DMS114 treated with DMSO at 0.1 percent for 48 hours (cell line): ENCODE results near the gene DNAJA3.

ENCODE experiments used
- DNase-seq: peaks from one replicate; lab custom pipeline; 2025; ENCODE audit not compliant: unreplicated experiment; lab: John Stamatoyannopoulos, UW

The DNAJA3 gene

GRCh38 chr16:4472880-4473279 lies 47.2 kb downstream of the DNAJA3 start:
- no peak for DNase-seq

GRCh38 chr16:4474192-4474961 lies 48.7 kb downstream of the DNAJA3 start, which contains the start of gene NMRAL1:
TSS of gene NMRAL1 (minus strand) at chr16:4474625. CDS start at chr16:4474132, 493 bp downstream.
- DNase-seq = peak; percentile 82

- DNase-seq = peak; percentile 72
Observed at GRCh38 chr16:4475880-4476788, 50.5 kb downstream of the DNAJA3 start, which contains the start of gene HMOX2. TSS of gene HMOX2 (plus strand) at chr16:4476398. CDS start at chr16:4505525, 29,127 bp downstream.

GRCh38 chr16:4477966-4478365 lies 52.3 kb downstream of the DNAJA3 start:
- peak; percentile 13 for DNase-seq

- DNase-seq = no peak
Observed at GRCh38 chr16:4481526-4481925, 55.9 kb downstream of the DNAJA3 start.

- DNase-seq = no peak
Observed at GRCh38 chr16:4481963-4482362, 56.3 kb downstream of the DNAJA3 start.

- DNase-seq = no peak
Observed at GRCh38 chr16:4486126-4486893, 60.6 kb downstream of the DNAJA3 start.

- no peak for DNase-seq
Observed at GRCh38 chr16:4487955-4488498, 62.4 kb downstream of the DNAJA3 start.

- no peak for DNase-seq
Observed at GRCh38 chr16:4488499-4488967, 62.9 kb downstream of the DNAJA3 start.

GRCh38 chr16:4489030-4489429 lies 63.4 kb downstream of the DNAJA3 start:
- no peak for DNase-seq

- no peak for DNase-seq
Observed at GRCh38 chr16:4491898-4492297, 66.2 kb downstream of the DNAJA3 start.

GRCh38 chr16:4494746-4495490 lies 69.2 kb downstream of the DNAJA3 start:
- no peak for DNase-seq

- no peak for DNase-seq
Observed at GRCh38 chr16:4495766-4496165, 70.1 kb downstream of the DNAJA3 start.

- no peak for DNase-seq
Observed at GRCh38 chr16:4496305-4496704, 70.6 kb downstream of the DNAJA3 start.

GRCh38 chr16:4498546-4499195 lies 73.0 kb downstream of the DNAJA3 start:
- no peak for DNase-seq

GRCh38 chr16:4499196-4499555 lies 73.5 kb downstream of the DNAJA3 start:
- DNase-seq = no peak

GRCh38 chr16:4500272-4500671 lies 74.6 kb downstream of the DNAJA3 start:
- no peak for DNase-seq

- DNase-seq = no peak
Observed at GRCh38 chr16:4501071-4501478, 75.4 kb downstream of the DNAJA3 start.

- no peak for DNase-seq
Observed at GRCh38 chr16:4505356-4506147, 79.9 kb downstream of the DNAJA3 start.
